Mesendoderm (in vitro differentiated cells): ENCODE data around the gene PSMD8. TPM values are rescaled to one million over a fixed set of nuclear protein-coding genes. Genes with fewer than 3 reads are reported as not detected.
A peak's percentile ranks its signal among the peaks of the same experiment; 100 is the strongest.

Experiments used
- DNase-seq: peaks from one replicate; pipeline ENCODE4 v3.0.0; 2013
- H2AK5ac ChIP-seq: 2 replicates; pipeline ENCODE4 v1.6.1; 2013; ENCODE audit warnings: low read length, inconsistent platforms
- H2BK120ac ChIP-seq: 2 replicates; pipeline ENCODE4 v1.6.1; 2013; ENCODE audit warnings: low read depth, mild to moderate bottlenecking, low read length, moderate library complexity, mixed read lengths
- H2BK15ac ChIP-seq: replicated peaks from 2 replicates; pipeline ENCODE4 v1.6.1; 2013; ENCODE audit warnings: low read depth, mild to moderate bottlenecking, moderate library complexity
- H2BK5ac ChIP-seq: 2 replicates; pipeline ENCODE4 v1.6.1; 2013; ENCODE audit warnings: low read length, inconsistent platforms
- H3K18ac ChIP-seq: 2 replicates; pipeline ENCODE4 v1.6.1; 2013; ENCODE audit warnings: mild to moderate bottlenecking, low read length, mixed read lengths
- H3K23ac ChIP-seq: one replicate; pipeline ENCODE4 v1.6.1; 2013; ENCODE audit warnings: low read length
- H3K27ac ChIP-seq: 2 replicates; pipeline ENCODE4 v1.5.1; 2013; ENCODE audit warnings: low read depth, mild to moderate bottlenecking, inconsistent platforms, low read length, moderate library complexity
- H3K27me3 ChIP-seq: 2 replicates; pipeline ENCODE4 v1.6.1; 2013; ENCODE audit warnings: low read length, control low read depth, mild to moderate bottlenecking, inconsistent platforms; ENCODE audit not compliant: insufficient read depth, poor library complexity
- H3K36me3 ChIP-seq: 2 replicates; pipeline ENCODE4 v1.6.1; 2013; ENCODE audit warnings: low read length, inconsistent platforms; ENCODE audit not compliant: control insufficient read depth, insufficient read depth
- H3K4ac ChIP-seq: one replicate; pipeline ENCODE4 v1.6.1; 2013; ENCODE audit warnings: low read depth, mild to moderate bottlenecking, low read length, moderate library complexity
- H3K4me1 ChIP-seq: 2 replicates; pipeline ENCODE4 v1.6.1; 2013; ENCODE audit warnings: low read depth, low read length, inconsistent platforms; ENCODE audit not compliant: control insufficient read depth
- H3K4me2 ChIP-seq: 2 replicates; pipeline ENCODE4 v1.6.1; 2013; ENCODE audit warnings: low read length
- H3K4me3 ChIP-seq: 2 replicates; pipeline ENCODE4 v1.5.1; 2013; ENCODE audit warnings: mild to moderate bottlenecking, low read length
- H3K56ac ChIP-seq: one replicate; pipeline ENCODE4 v1.6.1; 2013; ENCODE audit warnings: low read length
- H3K79me1 ChIP-seq: 2 replicates; pipeline ENCODE4 v1.6.1; 2013; ENCODE audit warnings: low read length, inconsistent platforms
- H3K79me2 ChIP-seq: 2 replicates; pipeline ENCODE4 v1.6.1; 2013; ENCODE audit warnings: mild to moderate bottlenecking, low read length; ENCODE audit not compliant: control insufficient read depth, insufficient read depth
- H3K9ac ChIP-seq: 2 replicates; pipeline ENCODE4 v1.6.1; 2013; ENCODE audit warnings: low read length, inconsistent platforms
- H4K5ac ChIP-seq: one replicate; pipeline ENCODE4 v1.6.1; 2013; ENCODE audit warnings: low read length
- H4K8ac ChIP-seq: one replicate; pipeline ENCODE4 v1.6.1; 2013; ENCODE audit warnings: low read depth, mild to moderate bottlenecking, control low read depth, low read length, moderate library complexity
- WGBS: extraction: QIAGEN DNeasy Blood & Tissue Kit; methylation state at CpG from one replicate; pipeline ENCODE4 v1.1.7; 2013; ENCODE audit warnings: low lambda C conversion rate, missing lambda C conversion rate; ENCODE audit not compliant: insufficient coverage; ENCODE audit errors: extremely low coverage; 5-methylcytosine and 5-hydroxymethylcytosine counted together
- polyA plus RNA-seq, 2 experiments: library from polyadenylated mRNA; stranded (reverse); fragments of 200-250 nt; gene quantifications; one replicate each; pipeline ENCODE4 v1.2.3, GENCODE V29; 2013

PSMD8 gene
- polyA plus RNA-seq (2013, experiment 1 of 2) = 175 TPM
- polyA plus RNA-seq (2013, experiment 2 of 2) = 175 TPM

GRCh38 chr19:38374332-38375097 lies at the start of gene PSMD8:
Gene PSMD8 (plus strand): TSS chr19:38374571. CDS start chr19:38374602, 31 bp downstream.
- no peak within 1 kb of the TSS for H4K5ac ChIP-seq
- H3K27me3 ChIP-seq = no peaks in the 10 kb centered on the region
- H3K36me3 ChIP-seq = peaks cover 2% of the 10 kb centered on the region
- DNase-seq = peak; percentile 100
- H3K4me2 ChIP-seq = peak within 1 kb of the TSS; percentile 35
- peaks cover 13% of the 10 kb centered on the region for H3K79me1 ChIP-seq
- H3K79me2 ChIP-seq = peaks cover 19% of the 10 kb centered on the region
- peak within 1 kb of the TSS; percentile 82 for H3K4me3 ChIP-seq
- H3K9ac ChIP-seq = peak within 1 kb of the TSS; percentile 75
- no peak within 1 kb of the TSS for H2BK5ac ChIP-seq
- no peaks in the 10 kb centered on the region for H3K4me1 ChIP-seq
- no peak within 1 kb of the TSS for H3K23ac ChIP-seq
- H3K4ac ChIP-seq = no peak within 1 kb of the TSS
- peak within 1 kb of the TSS; percentile 96 for H4K8ac ChIP-seq
- no peak within 1 kb of the TSS for H2AK5ac ChIP-seq
- peak within 1 kb of the TSS; percentile 83 for H3K56ac ChIP-seq
- no peak within 1 kb of the TSS for H2BK120ac ChIP-seq
- no peak within 1 kb of the TSS for H2BK15ac ChIP-seq
- H3K18ac ChIP-seq = peak within 1 kb of the TSS; percentile 84
- no peak within 1 kb of the TSS for H3K27ac ChIP-seq
- no CpG with 5 or more reads among the region's 65 CpGs for WGBS

DNA sequence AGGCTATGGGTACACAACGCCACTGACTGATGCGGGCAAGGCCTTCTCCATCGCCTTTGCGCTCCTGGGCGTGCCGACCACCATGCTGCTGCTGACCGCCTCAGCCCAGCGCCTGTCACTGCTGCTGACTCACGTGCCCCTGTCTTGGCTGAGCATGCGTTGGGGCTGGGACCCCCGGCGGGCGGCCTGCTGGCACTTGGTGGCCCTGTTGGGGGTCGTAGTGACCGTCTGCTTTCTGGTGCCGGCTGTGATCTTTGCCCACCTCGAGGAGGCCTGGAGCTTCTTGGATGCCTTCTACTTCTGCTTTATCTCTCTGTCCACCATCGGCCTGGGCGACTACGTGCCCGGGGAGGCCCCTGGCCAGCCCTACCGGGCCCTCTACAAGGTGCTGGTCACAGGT lies 47.8 kb upstream of the PSMD8 start:
- H3K4me1 ChIP-seq = no peaks in the 10 kb centered on the region

GRCh38 chr19:38329651-38330050 lies 44.7 kb upstream of the PSMD8 start:
- Histone ChIP-seq H2BK15ac (no peak overlapping the region), H3K4me2 (no peak overlapping the region), H3K4me3 (no peak overlapping the region), H3K79me2 (no peaks in the 10 kb centered on the region), H3K27me3 (no peaks in the 10 kb centered on the region), H4K8ac (no peak overlapping the region), H2BK5ac (no peak overlapping the region), H3K23ac (no peak overlapping the region), H3K18ac (no peak overlapping the region), H3K36me3 (peaks cover 2% of the 10 kb centered on the region), H2AK5ac (no peak overlapping the region), H3K4ac (no peak overlapping the region), H3K9ac (no peak overlapping the region), H3K56ac (no peak overlapping the region), H2BK120ac (no peak overlapping the region), H3K79me1 (no peaks in the 10 kb centered on the region), H4K5ac (no peak overlapping the region), H3K4me1 (no peaks in the 10 kb centered on the region), H3K27ac (no peak overlapping the region)
- no CpG with 5 or more reads among the region's 7 CpGs for WGBS
- DNase-seq = no peak

More for the DNA sequence above, 47.8 kb upstream of the PSMD8 start:
- Histone ChIP-seq H2AK5ac (no peak overlapping the region), H3K4me2 (no peak overlapping the region), H2BK5ac (no peak overlapping the region), H4K8ac (no peak overlapping the region), H3K9ac (no peak overlapping the region), H3K23ac (no peak overlapping the region), H3K4me3 (no peak overlapping the region), H3K27ac (no peak overlapping the region), H3K18ac (no peak overlapping the region), H2BK15ac (no peak overlapping the region), H3K79me2 (no peaks in the 10 kb centered on the region), H3K27me3 (no peaks in the 10 kb centered on the region), H3K79me1 (no peaks in the 10 kb centered on the region), H3K36me3 (peaks cover 2% of the 10 kb centered on the region), H2BK120ac (no peak overlapping the region), H3K56ac (no peak overlapping the region), H3K4ac (no peak overlapping the region), H4K5ac (no peak overlapping the region)
- no peak for DNase-seq
- WGBS = no CpG with 5 or more reads among the region's 22 CpGs

- WGBS = no CpG with 5 or more reads among the region's 1 CpG
- no peaks in the 10 kb centered on the region for H3K27me3 ChIP-seq
Observed at GRCh38 chr19:38331728-38332127, 42.6 kb upstream of the PSMD8 start.

DNA sequence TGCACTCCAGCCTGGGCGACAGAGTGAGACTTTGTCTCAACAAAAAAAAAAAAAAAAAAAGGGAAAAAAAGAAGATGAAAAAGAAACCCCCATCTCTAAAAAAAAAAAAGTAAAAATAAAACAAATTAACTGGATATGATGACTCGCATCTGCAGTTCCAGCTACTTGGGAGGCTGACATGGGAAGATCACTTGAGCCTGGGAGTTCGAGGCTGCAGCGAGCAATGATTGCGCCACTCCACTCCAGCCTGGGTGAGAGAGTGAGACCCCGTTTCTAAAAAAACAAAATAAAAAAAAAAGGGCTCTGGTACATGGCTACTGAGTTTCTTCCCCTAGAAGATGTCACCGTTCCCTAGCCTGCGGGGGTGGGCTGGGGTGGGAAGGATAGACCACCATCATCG lies 41.1 kb upstream of the PSMD8 start:
- H3K4ac ChIP-seq = no peak overlapping the region
- H3K4me2 ChIP-seq = no peak overlapping the region
- H3K9ac ChIP-seq = no peak overlapping the region
- no peak overlapping the region for H4K5ac ChIP-seq
- no peak overlapping the region for H3K4me3 ChIP-seq
- no CpG with 5 or more reads among the region's 9 CpGs for WGBS
- no peak for DNase-seq
- no peaks in the 10 kb centered on the region for H3K79me2 ChIP-seq
- no peak overlapping the region for H4K8ac ChIP-seq
- no peaks in the 10 kb centered on the region for H3K79me1 ChIP-seq
- no peak overlapping the region for H2BK120ac ChIP-seq
- no peak overlapping the region for H3K18ac ChIP-seq
- no peak overlapping the region for H3K56ac ChIP-seq
- H3K27ac ChIP-seq = no peak overlapping the region
- no peaks in the 10 kb centered on the region for H3K36me3 ChIP-seq
- no peak overlapping the region for H2BK5ac ChIP-seq
- no peak overlapping the region for H3K23ac ChIP-seq
- no peaks in the 10 kb centered on the region for H3K4me1 ChIP-seq
- H3K27me3 ChIP-seq = no peaks in the 10 kb centered on the region
- no peak overlapping the region for H2BK15ac ChIP-seq
- no peak overlapping the region for H2AK5ac ChIP-seq

More at GRCh38 chr19:38331728-38332127, 42.6 kb upstream of the PSMD8 start:
- Histone ChIP-seq H2BK120ac (no peak overlapping the region), H3K36me3 (peaks cover 2% of the 10 kb centered on the region), H3K18ac (no peak overlapping the region), H3K4me3 (no peak overlapping the region), H3K56ac (no peak overlapping the region), H3K4me2 (no peak overlapping the region), H4K5ac (no peak overlapping the region), H3K4ac (no peak overlapping the region), H2BK5ac (no peak overlapping the region), H3K79me2 (no peaks in the 10 kb centered on the region), H3K9ac (no peak overlapping the region), H3K4me1 (no peaks in the 10 kb centered on the region), H4K8ac (no peak overlapping the region), H3K79me1 (no peaks in the 10 kb centered on the region), H3K23ac (no peak overlapping the region), H2AK5ac (no peak overlapping the region), H2BK15ac (no peak overlapping the region), H3K27ac (no peak overlapping the region)
- no peak for DNase-seq
